Fibroblast of villous mesenchyme (primary cell): ENCODE results near the gene SCUBE1. TPM values are rescaled to one million over a fixed set of nuclear protein-coding genes. Genes with fewer than 3 reads are reported as not detected.

Experiments used
- DNase-seq: peaks from one replicate; pipeline ENCODE4 v3.0.0-alpha.2; 2010; ENCODE audit warnings: low read depth
- H3K4me3 ChIP-seq: 2 replicates; pipeline ENCODE4 v1.5.1; 2011; ENCODE audit warnings: low read depth, mild to moderate bottlenecking, low read length
- CTCF ChIP-seq: IDR thresholded peaks from 2 replicates; pipeline ENCODE4 v1.5.1; 2012; ENCODE audit warnings: low read depth, mild to moderate bottlenecking, low read length; ENCODE audit not compliant: insufficient read depth
- total RNA-seq: library from RNA; depleted of rRNA; stranded (reverse); fragments of >200 nt; gene quantifications from 2 replicates; pipeline ENCODE4 v1.2.3, GENCODE V29; 2012

Gene SCUBE1
- total RNA-seq, 1 donor = not detected

GRCh38 chr22:43239193-43239780 is 103.9 kb downstream of the SCUBE1 start:
- no peak overlapping the region for H3K4me3 ChIP-seq
- no peak for TF ChIP-seq CTCF
- peak; percentile 19 for DNase-seq

- DNase-seq = no peak
- no peak overlapping the region for H3K4me3 ChIP-seq
- no peak for TF ChIP-seq CTCF
Observed at GRCh38 chr22:43238526-43239006, 104.6 kb downstream of the SCUBE1 start.

DNA sequence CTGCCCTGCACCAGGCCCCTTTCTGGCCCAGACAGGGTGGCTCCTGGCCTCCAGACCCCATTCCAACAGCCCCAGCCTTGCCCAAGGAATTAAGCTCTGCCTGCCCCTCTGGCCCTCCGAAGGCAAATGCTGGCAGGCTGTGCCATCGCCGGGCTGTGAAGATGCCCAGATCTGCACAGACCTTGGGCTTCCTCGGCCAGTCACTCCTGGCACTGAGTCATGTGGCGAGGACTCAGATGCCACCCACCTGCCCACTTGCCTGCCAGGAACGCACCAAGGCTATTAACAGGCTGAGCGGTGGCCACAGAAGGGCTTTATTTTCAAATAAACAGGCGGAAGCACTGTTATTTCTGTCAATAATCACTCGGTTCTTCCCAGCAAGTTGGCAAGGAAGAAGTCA is 105.9 kb downstream of the SCUBE1 start:
- no peak for DNase-seq
- H3K4me3 ChIP-seq = no peak overlapping the region
- no peak for TF ChIP-seq CTCF

- DNase-seq = no peak
- no peak overlapping the region for H3K4me3 ChIP-seq
- TF ChIP-seq CTCF = no peak
Observed at GRCh38 chr22:43236411-43237166, 106.6 kb downstream of the SCUBE1 start.

- DNase-seq = no peak
- TF ChIP-seq CTCF = no peak
- H3K4me3 ChIP-seq = no peak overlapping the region
Observed at GRCh38 chr22:43235445-43236409, 107.4 kb downstream of the SCUBE1 start.

- TF ChIP-seq CTCF = no peak
- no peak overlapping the region for H3K4me3 ChIP-seq
- DNase-seq = no peak
Observed at GRCh38 chr22:43234264-43234988, 108.7 kb downstream of the SCUBE1 start.
